Activated CD4-positive, alpha-beta T cell treated with anti-CD3 and anti-CD28 coated beads for 36 hours (primary cell): Measurements from ENCODE around the gene NPAS3. TPM values are rescaled to one million over a fixed set of nuclear protein-coding genes. Genes with fewer than 3 reads are reported as not detected.

Source experiments
- ATAC-seq: fragments of 200-7000 bp; cut with Tn5 transposase; one replicate; pipeline ENCODE4 v1.10.0; 2021; ENCODE audit warnings: mild to moderate bottlenecking, moderate library complexity
- CTCF ChIA-PET: fragments of 350-600 bp; sonication (Branson Sonifier 250); formaldehyde crosslinking; loops from one replicate; lab custom pipeline; 2021; ENCODE audit warnings: antibody characterized with exemption; lab: Charles Lee
- POLR2A ChIA-PET: fragments of 350-600 bp; sonication (Branson Sonifier 250); formaldehyde crosslinking; loops from one replicate; lab custom pipeline; 2021; ENCODE audit warnings: antibody characterized with exemption, inconsistent platforms; lab: Charles Lee
- DNase-seq: peaks from one replicate; pipeline ENCODE4 v3.0.0-alpha.2; 2020
- H3K27ac Mint-ChIP-seq: one replicate; pipeline ENCODE4 v1.8.0; 2021; ENCODE audit warnings: mixed read lengths
- H3K27me3 Mint-ChIP-seq: one replicate; pipeline ENCODE4 v1.8.0; 2021; ENCODE audit warnings: mixed read lengths
- H3K36me3 Mint-ChIP-seq: one replicate; pipeline ENCODE4 v1.8.0; 2021; ENCODE audit warnings: low read depth, mixed read lengths
- H3K4me1 Mint-ChIP-seq: one replicate; pipeline ENCODE4 v1.8.0; 2021; ENCODE audit warnings: mixed read lengths
- H3K4me3 Mint-ChIP-seq: one replicate; pipeline ENCODE4 v1.8.0; 2021; ENCODE audit warnings: mild to moderate bottlenecking, moderate library complexity, mixed read lengths
- H3K9me3 Mint-ChIP-seq: one replicate; pipeline ENCODE4 v1.8.0; 2021; ENCODE audit warnings: low read depth, mixed read lengths
- intact Hi-C, 2 experiments: fragments of 100-400 bp; cut with DNase I in 1 of 2; cut with micrococcal nuclease in 1 of 2; formaldehyde crosslinking; loops; one replicate each; pipeline versions ENCODE4 v1.14.2 to v1.15.1; 2022 to 2024; cut with DNase I, micrococcal nuclease
- total RNA-seq, 2 experiments: library from RNA; stranded (reverse); gene quantifications; one replicate each; pipeline ENCODE4 v1.2.3, GENCODE V29; 2021

The NPAS3 gene
- total RNA-seq, 2 experiments from 2014 or later = not detected

GRCh38 chr14:32941668-32942065 is 3.0 kb downstream of the NPAS3 start:
- H3K27ac Mint-ChIP-seq = no peak overlapping the region
- peaks cover 38% of the 10 kb centered on the region for H3K27me3 Mint-ChIP-seq
- intact Hi-C loops = no loop called here
- DNase-seq = no peak
- no peak overlapping the region for H3K4me3 Mint-ChIP-seq
- no peaks in the 10 kb centered on the region for H3K9me3 Mint-ChIP-seq
- POLR2A ChIA-PET = no interaction called here
- no peak for ATAC-seq
- H3K36me3 Mint-ChIP-seq = peaks cover 2% of the 10 kb centered on the region
- CTCF ChIA-PET = no interaction called here
- peaks cover 6% of the 10 kb centered on the region for H3K4me1 Mint-ChIP-seq

GRCh38 chr14:32947081-32947480 is 8.4 kb downstream of the NPAS3 start:
- H3K4me3 Mint-ChIP-seq = no peak overlapping the region
- H3K27me3 Mint-ChIP-seq = peaks cover 21% of the 10 kb centered on the region
- ChIA-PET POLR2A (no interaction called here), CTCF (interaction anchor here (1.5 kb wide), 1 partner anchor 10 kb away, joined by 4 read pairs; no protein-coding TSS in a partner anchor)
- H3K36me3 Mint-ChIP-seq = no peaks in the 10 kb centered on the region
- DNase-seq (no peak), ATAC-seq (no peak)
- H3K4me1 Mint-ChIP-seq = no peaks in the 10 kb centered on the region
- intact Hi-C loops = no loop called here
- H3K27ac Mint-ChIP-seq = no peak overlapping the region
- no peaks in the 10 kb centered on the region for H3K9me3 Mint-ChIP-seq

DNA sequence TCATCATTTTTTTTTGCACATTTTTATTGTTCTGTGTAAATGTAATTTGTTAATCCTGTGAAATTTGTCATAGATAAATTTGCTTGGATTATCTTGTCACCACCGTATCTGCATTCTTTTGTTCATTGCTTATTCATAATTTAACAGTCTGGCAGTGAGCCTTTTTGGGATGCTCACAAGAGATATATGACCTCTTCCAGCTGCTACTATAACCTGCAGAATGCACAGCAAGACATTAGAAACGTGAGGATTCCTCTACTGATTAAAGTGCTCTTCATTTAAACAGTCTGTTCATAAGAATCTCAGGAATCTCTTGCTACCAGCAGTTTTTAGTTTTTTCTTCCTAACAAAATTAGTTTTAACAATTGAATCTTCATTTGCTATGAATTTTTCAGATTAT is 9.1 kb downstream of the NPAS3 start:
- CTCF ChIA-PET = no interaction called here
- no peaks in the 10 kb centered on the region for H3K4me1 Mint-ChIP-seq
- H3K27ac Mint-ChIP-seq = no peak overlapping the region

GRCh38 chr14:32950584-32950983 is 11.9 kb downstream of the NPAS3 start:
- Mint-ChIP-seq H3K27ac (no peak overlapping the region), H3K4me3 (no peak overlapping the region), H3K9me3 (no peaks in the 10 kb centered on the region), H3K4me1 (no peaks in the 10 kb centered on the region), H3K36me3 (no peaks in the 10 kb centered on the region), H3K27me3 (peaks cover 11% of the 10 kb centered on the region)
- intact Hi-C loops = no loop called here
- ChIA-PET POLR2A (no interaction called here), CTCF (no interaction called here)
- DNase-seq = no peak
- no peak for ATAC-seq

More for the DNA sequence above, 9.1 kb downstream of the NPAS3 start:
- ATAC-seq (no peak), DNase-seq (no peak)
- POLR2A ChIA-PET = no interaction called here
- Mint-ChIP-seq H3K9me3 (no peaks in the 10 kb centered on the region), H3K27me3 (peaks cover 17% of the 10 kb centered on the region), H3K36me3 (no peaks in the 10 kb centered on the region), H3K4me3 (no peak overlapping the region)
- intact Hi-C loops = no loop called here

DNA sequence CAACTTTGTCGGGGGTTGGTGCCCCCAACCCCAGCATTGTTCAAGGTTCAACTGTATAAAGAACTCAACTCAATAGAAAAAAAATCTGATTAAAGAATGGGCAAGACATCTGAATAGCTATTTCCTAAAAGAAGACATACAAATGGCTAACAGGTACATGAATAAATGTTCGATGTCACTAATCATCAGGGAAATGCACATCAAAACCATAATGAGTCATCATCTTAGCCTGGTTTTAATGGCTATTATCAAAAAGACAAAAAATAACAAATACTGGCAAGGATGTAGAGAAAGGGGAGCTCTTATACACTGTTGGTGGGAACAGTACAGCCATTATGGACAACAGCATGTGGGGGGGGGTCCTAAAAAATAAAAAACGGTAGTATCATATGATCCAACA is 28.7 kb downstream of the NPAS3 start:
- no peak for ATAC-seq
- CTCF ChIA-PET = no interaction called here
- Mint-ChIP-seq H3K27me3 (no peaks in the 10 kb centered on the region), H3K4me1 (no peaks in the 10 kb centered on the region), H3K36me3 (no peaks in the 10 kb centered on the region), H3K9me3 (no peaks in the 10 kb centered on the region), H3K4me3 (no peak overlapping the region), H3K27ac (no peak overlapping the region)
- POLR2A ChIA-PET = no interaction called here
- intact Hi-C loops = no loop called here
- DNase-seq = no peak

GRCh38 chr14:32968972-32969544 is 30.4 kb downstream of the NPAS3 start:
- H3K36me3 Mint-ChIP-seq = no peaks in the 10 kb centered on the region
- H3K27me3 Mint-ChIP-seq = no peaks in the 10 kb centered on the region
- ChIA-PET CTCF (no interaction called here), POLR2A (no interaction called here)
- H3K4me3 Mint-ChIP-seq = no peak overlapping the region
- no peaks in the 10 kb centered on the region for H3K4me1 Mint-ChIP-seq
- H3K27ac Mint-ChIP-seq = no peak overlapping the region
- ATAC-seq = no peak
- intact Hi-C loops = no loop called here
- no peak for DNase-seq
- H3K9me3 Mint-ChIP-seq = no peaks in the 10 kb centered on the region

- Mint-ChIP-seq H3K4me3 (no peak overlapping the region), H3K27ac (no peak overlapping the region), H3K27me3 (peaks cover 1% of the 10 kb centered on the region), H3K36me3 (no peaks in the 10 kb centered on the region), H3K4me1 (no peaks in the 10 kb centered on the region), H3K9me3 (no peaks in the 10 kb centered on the region)
- no peak for ATAC-seq
- ChIA-PET CTCF (no interaction called here), POLR2A (no interaction called here)
- DNase-seq = no peak
- intact Hi-C loops = no loop called here
Measured at GRCh38 chr14:32977913-32978312, 39.2 kb downstream of the NPAS3 start.

DNA sequence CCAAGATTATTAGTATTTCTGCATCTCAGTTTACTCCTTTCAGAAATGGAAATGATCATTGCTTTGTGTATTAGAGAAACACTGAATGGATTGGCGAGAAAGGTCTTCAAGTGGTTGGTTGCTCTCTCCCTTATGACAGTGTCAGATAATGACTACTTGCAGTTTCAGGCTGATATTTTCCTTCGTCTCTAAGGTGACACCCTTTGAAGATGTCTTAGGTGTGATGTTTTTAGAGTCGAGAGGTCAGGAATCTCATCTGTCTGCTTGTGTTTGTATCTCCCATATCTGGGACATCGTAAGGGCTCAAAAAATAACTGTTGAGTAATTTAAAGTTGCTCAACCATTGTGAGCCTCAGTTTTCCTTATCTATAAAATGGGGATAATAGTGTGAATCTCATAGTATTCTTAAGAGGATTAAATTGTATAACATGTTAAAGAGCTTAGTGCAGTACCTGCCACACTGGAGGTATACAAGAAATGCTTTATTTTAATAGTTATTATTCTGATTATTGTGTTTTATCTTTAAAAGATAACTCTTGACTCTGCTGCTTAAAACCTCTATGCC is 40.1 kb downstream of the NPAS3 start:
- intact Hi-C loops = no loop called here
- CTCF ChIA-PET = no interaction called here
- H3K4me3 Mint-ChIP-seq = no peak overlapping the region

DNA sequence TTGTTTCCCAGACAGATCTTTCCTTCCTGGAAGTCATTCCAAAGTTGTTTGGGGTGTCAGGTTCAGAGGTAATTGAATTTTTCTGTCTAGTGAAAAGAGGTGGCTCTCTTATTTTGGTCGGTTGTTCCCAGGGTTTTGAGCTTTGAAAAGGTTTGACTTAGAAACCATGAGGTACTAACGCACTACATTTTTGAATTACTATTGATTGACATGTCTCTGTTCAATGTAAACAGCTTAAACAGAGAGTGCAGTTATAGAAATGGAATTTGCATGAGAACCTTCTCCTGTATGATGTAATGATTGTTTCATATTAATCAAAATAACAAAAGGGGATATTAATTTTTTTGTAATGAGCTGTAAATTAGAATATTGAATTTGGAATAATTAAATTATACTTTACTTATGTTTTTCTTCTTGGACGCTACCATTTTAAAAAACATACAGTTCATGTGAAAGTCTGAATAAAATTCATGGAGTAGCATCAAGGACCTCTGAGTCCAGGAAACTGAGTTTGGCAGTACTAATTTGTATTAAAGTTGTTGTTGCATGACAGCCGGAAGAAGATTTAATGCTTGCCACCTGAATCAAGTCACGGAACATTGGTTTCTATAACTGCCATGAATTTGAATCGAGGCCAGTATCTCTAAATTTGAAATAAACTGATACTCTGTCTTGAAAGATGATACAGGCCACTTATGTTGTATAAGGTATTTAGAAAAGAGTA is 41.7 kb downstream of the NPAS3 start:
- H3K27me3 Mint-ChIP-seq = no peaks in the 10 kb centered on the region
- no peak overlapping the region for H3K27ac Mint-ChIP-seq
- CTCF ChIA-PET = no interaction called here
- no peaks in the 10 kb centered on the region for H3K9me3 Mint-ChIP-seq
- intact Hi-C loops = no loop called here
- H3K36me3 Mint-ChIP-seq = no peaks in the 10 kb centered on the region
- ATAC-seq (no peak), DNase-seq (no peak)
- POLR2A ChIA-PET = no interaction called here
- H3K4me1 Mint-ChIP-seq = no peaks in the 10 kb centered on the region
- H3K4me3 Mint-ChIP-seq = no peak overlapping the region

More for the DNA sequence above, 40.1 kb downstream of the NPAS3 start:
- H3K36me3 Mint-ChIP-seq = no peaks in the 10 kb centered on the region
- peaks cover 1% of the 10 kb centered on the region for H3K27me3 Mint-ChIP-seq
- H3K9me3 Mint-ChIP-seq = no peaks in the 10 kb centered on the region
- POLR2A ChIA-PET = no interaction called here
- DNase-seq = no peak
- ATAC-seq = no peak
- H3K27ac Mint-ChIP-seq = no peak overlapping the region
- H3K4me1 Mint-ChIP-seq = no peaks in the 10 kb centered on the region

GRCh38 chr14:32980902-32981501 is 42.3 kb downstream of the NPAS3 start:
- H3K4me1 Mint-ChIP-seq = no peaks in the 10 kb centered on the region
- H3K27ac Mint-ChIP-seq = no peak overlapping the region
- CTCF ChIA-PET = no interaction called here
- H3K4me3 Mint-ChIP-seq = no peak overlapping the region
- H3K27me3 Mint-ChIP-seq = no peaks in the 10 kb centered on the region
- intact Hi-C loops = no loop called here
- POLR2A ChIA-PET = no interaction called here
- H3K36me3 Mint-ChIP-seq = no peaks in the 10 kb centered on the region
- no peaks in the 10 kb centered on the region for H3K9me3 Mint-ChIP-seq
- DNase-seq (no peak), ATAC-seq (no peak)

- no peak for DNase-seq
- no peak overlapping the region for H3K4me3 Mint-ChIP-seq
- intact Hi-C loops = no loop called here
- ATAC-seq = no peak
- H3K36me3 Mint-ChIP-seq = no peaks in the 10 kb centered on the region
- H3K27ac Mint-ChIP-seq = no peak overlapping the region
- H3K4me1 Mint-ChIP-seq = no peaks in the 10 kb centered on the region
- no peaks in the 10 kb centered on the region for H3K27me3 Mint-ChIP-seq
- CTCF ChIA-PET = no interaction called here
- POLR2A ChIA-PET = interaction anchor here (0.7 kb wide), 1 partner anchor 30 kb away, joined by 3 read pairs; no protein-coding TSS in a partner anchor
- H3K9me3 Mint-ChIP-seq = peaks cover 4% of the 10 kb centered on the region
Measured at GRCh38 chr14:32984241-32984930, 45.7 kb downstream of the NPAS3 start.
